KBM-7 (cell line): ENCODE data around the gene WASHC1.
"Not testable (repeated sequence)": the region's sequence is repeated elsewhere in the genome, so short reads cannot be mapped to it uniquely, and the experiment has no call there.

ENCODE experiments used
- DNase-seq: peaks from one replicate; pipeline ENCODE4 v3.0.0-alpha.2; 2015
- in situ Hi-C: fragments of 300-500 bp; cut with MboI; formaldehyde crosslinking; loops from 2 replicates; pipeline ENCODE4 v1.14.3; 2020; ENCODE audit warnings: low sequenced_read_pairs, low pct_unique_long_range_greater_than_20kb, mixed read lengths

Gene WASHC1

DNA sequence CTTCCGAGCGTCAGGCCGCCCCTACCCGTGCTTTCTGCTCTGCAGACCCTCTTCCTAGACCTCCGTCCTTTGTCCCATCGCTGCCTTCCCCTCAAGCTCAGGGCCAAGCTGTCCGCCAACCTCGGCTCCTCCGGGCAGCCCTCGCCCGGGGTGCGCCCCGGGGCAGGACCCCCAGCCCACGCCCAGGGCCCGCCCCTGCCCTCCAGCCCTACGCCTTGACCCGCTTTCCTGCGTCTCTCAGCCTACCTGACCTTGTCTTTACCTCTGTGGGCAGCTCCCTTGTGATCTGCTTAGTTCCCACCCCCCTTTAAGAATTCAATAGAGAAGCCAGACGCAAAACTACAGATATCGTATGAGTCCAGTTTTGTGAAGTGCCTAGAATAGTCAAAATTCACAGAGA lies at the start of gene WASHC1:
Gene WASHC1, minus strand, starts transcription at position 101 of the 400 bp plus-strand sequence. CDS start 4,457 bp downstream, outside the sequence.
- in situ Hi-C loops, DNase-seq: not testable (repeated sequence)

- DNase-seq, in situ Hi-C loops: not testable (repeated sequence)
Measured at GRCh38 chr9:78333-78732, 49.1 kb upstream of the WASHC1 start.

DNA sequence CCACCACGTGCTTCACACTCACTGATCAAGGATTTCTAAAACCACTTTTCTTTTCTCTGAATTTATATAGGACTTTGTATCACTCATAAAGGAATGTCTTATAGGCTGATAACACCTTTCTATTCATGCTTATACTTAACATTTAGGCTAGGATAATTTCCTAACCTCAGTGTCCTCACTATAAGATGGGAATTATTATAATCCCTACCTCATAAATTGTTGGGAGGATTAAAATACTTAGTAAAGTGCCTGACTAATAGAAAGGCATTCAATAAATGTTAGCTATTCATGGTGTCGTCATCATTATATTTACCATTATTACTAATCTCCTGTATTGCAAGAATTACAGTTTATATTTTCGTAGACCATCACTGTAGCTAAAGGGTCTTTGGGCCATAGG lies 47.1 kb upstream of the WASHC1 start:
- DNase-seq, in situ Hi-C loops: not testable (repeated sequence)

DNA sequence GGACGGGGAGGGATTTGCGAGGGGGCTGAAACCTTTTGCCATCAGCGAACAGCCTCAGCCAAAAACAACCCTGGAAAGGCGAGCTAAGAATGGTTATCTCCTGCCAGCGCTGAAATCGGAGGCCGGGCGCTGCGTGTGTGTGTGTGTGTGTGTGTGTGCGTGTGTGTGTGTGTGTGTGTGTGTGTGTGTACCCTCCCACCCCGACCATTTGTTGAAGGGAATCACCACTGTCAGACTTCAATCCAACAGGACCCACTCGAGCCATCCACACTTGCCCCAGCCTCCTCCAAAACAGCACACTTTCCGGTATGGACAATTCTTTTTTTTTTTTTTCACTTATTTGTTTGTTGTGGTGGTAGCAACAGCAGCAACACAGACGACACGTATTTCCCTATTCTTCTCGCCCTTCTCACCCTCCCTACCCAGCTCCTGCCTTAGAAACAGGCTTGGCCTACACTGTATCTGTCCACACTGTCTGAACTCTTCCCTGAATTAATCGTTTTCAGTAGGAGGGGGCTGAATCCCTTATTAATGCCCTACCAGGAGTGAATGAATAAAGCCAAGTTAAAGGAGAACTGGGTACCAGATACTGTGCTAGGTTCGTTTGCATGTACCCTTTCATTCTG lies 44.8 kb upstream of the WASHC1 start:
- in situ Hi-C loops, DNase-seq: not testable (repeated sequence)

GRCh38 chr9:73076-73899 lies 44.0 kb upstream of the WASHC1 start:
- DNase-seq, result peak; percentile 8
- in situ Hi-C loops, result not testable (repeated sequence)

- in situ Hi-C loops, result not testable (repeated sequence)
- DNase-seq, result peak; percentile 29
Measured at GRCh38 chr9:63031-63629, 33.9 kb upstream of the WASHC1 start.

DNA sequence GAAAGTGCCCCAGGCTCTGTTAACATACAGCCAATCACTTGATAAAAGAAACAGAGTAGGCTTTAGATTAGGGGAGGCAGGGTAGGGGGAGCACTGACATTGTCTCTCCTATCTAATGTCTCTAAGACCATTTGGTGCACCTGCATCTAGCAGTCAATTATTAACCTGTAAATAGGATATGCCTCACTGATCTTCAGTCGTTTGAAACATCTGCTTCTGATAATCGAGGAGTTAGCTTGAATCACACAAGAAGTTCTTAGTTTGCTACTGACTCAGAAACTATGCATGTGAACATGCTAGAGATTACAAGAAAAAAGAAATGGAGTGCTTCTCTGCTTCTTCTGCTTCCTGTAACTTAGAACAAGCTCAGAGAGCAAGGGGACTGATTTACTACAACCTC lies 23.4 kb upstream of the WASHC1 start:
- DNase-seq, in situ Hi-C loops: not testable (repeated sequence)

DNA sequence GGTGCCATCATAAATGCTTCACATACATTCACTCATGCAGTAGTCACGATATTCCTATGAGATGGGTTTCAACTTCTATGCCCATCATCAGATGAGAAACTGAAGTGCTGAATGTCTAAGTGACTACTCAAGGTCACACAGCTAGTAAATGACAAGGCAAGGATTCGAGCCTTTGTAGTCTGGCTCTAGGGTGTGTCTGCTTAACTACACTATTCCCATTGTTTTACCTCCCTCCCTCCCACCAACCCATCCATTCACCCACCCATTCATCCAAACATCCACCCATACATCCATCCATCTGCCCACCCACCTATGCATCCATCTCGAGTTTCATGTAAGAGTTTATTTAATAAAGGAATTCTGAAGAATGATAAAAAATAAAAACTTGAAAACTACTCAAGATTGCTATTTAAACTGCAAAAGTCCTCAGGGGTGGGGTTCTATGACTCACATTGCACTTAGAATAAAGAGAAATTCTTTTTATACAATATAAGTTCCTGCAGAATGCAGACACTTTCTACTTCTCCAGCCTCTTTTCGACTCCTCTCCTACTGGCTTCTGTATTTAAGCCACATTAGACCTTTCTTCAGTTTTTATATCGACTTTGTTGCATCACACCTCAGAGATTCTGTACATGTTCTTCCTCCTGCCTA lies 19.1 kb upstream of the WASHC1 start:
- DNase-seq, in situ Hi-C loops: not testable (repeated sequence)

GRCh38 chr9:46639-47271 lies 17.5 kb upstream of the WASHC1 start:
- in situ Hi-C loops, result not testable (repeated sequence)

DNA sequence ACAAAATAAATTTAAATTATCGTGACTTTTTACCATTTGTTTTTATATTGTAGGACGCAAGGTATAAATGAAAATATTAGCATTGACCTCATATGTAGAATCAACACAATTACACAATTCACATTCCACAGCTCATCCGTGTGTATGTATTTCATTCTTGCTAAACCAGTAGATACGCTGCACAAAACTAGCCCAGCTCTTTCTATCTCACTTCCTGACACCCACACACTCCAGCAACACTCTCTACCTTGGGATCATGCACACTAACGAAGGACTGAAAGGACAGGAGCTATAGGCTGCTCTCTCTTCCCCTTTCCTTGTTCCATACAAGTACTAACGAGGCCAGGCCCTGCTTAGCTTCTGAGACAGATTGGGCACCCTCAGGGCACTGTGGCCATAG lies 16.9 kb upstream of the WASHC1 start:
- in situ Hi-C loops, DNase-seq: not testable (repeated sequence)

More at GRCh38 chr9:46639-47271, 17.5 kb upstream of the WASHC1 start:
- not testable (repeated sequence) for DNase-seq

GRCh38 chr9:45180-45878 lies 16.1 kb upstream of the WASHC1 start:
- DNase-seq, in situ Hi-C loops: not testable (repeated sequence)

DNA sequence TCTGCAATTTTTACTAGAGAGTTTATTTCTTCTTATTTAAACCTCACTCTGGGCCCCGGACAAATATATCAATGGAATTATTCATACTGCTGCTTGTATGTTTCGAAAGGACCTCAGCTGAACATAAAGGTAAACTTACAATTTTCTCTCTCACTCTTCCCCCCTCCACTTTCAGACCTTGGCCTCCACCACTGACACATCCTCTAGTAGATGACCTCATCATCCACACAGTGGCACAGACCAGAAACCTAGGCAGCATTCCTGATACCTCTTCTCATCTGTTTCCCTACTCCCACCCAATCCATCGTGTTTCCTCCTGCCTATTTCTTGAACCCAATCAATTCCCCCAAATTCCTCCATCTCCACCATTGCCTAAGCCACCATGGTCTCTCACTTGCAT lies 15.2 kb upstream of the WASHC1 start:
- DNase-seq, in situ Hi-C loops: not testable (repeated sequence)

DNA sequence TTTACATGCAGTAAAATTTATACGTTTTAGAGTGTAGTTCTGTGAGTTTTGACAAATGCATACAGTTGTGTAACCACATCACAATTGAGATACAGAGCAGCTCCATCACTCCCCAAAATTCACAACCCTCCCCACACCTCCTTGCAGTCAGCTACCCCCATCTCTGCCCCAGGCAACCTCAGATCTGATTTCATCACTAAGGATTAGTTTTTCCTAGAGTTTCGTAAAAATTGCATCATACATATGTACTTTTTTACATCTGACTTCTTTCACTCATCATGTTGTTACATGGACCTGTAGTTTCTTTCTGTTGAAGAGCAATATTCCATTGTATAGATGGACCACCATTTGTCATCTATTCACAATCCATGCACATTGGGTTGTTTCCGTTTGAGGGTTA lies 14.4 kb upstream of the WASHC1 start:
- DNase-seq, in situ Hi-C loops: not testable (repeated sequence)

DNA sequence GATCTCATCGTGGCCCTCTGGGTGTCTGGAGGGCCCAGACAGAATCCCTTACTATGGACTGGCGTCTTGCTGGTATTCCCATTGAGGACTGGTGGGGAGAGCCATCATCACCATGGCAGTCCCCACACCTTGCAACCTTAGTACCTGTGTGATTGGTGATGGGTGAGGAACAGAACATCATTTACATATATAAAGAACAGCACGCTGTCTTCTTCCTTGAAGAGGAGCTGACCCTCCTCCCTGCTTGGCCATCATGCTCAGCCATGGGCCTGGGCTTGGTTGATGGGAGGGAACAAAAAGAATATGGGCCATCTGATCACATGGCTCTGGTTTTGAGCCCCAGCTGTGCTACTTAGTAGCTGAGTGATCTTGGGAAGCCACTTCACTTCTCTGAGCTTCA lies 13.9 kb upstream of the WASHC1 start:
- in situ Hi-C loops, DNase-seq: not testable (repeated sequence)

GRCh38 chr9:41819-42218 lies 12.6 kb upstream of the WASHC1 start:
- in situ Hi-C loops, result not testable (repeated sequence)

DNA sequence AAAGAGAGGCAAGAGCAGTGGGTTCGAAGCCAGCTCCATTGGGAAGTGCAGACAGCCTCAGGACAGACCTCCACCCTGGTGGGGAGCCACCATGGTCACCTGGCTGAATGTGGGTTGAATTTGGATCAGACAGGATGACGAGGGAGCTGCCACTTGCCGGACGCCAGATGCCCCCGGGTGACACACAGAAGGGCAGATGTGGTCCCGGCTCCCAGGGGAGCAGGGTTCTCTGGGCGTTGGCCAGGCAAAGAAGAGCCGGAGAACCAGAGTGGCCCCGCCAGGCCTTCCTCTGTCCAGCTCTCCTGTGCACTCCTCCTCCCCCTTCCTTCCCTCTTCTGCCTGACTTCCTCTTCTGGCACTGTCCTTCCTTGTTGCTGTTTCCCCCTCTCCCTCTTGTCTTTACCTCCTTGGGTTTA lies 12.0 kb upstream of the WASHC1 start:
- in situ Hi-C loops, DNase-seq: not testable (repeated sequence)

More at GRCh38 chr9:41819-42218, 12.6 kb upstream of the WASHC1 start:
- DNase-seq, result not testable (repeated sequence)

- DNase-seq, result not testable (repeated sequence)
Measured at GRCh38 chr9:32308-32707, 3.1 kb upstream of the WASHC1 start.

DNA sequence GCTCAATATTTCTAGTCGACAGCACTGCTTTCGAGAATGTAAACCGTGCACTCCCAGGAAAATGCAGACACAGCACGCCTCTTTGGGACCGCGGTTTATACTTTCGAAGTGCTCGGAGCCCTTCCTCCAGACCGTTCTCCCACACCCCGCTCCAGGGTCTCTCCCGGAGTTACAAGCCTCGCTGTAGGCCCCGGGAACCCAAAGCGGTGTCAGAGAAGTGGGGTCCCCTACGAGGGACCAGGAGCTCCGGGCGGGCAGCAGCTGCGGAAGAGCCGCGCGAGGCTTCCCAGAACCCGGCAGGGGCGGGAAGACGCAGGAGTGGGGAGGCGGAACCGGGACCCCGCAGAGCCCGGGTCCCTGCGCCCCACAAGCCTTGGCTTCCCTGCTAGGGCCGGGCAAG lies 481 bp downstream of the WASHC1 start:
- DNase-seq, in situ Hi-C loops: not testable (repeated sequence)

More at GRCh38 chr9:32308-32707, 3.1 kb upstream of the WASHC1 start:
- in situ Hi-C loops, result not testable (repeated sequence)
